Measurements from ENCODE around the gene LARGE1. TPM values are rescaled to one million over a fixed set of nuclear protein-coding genes. Genes with fewer than 3 reads are reported as not detected.

LARGE1 gene
- total and polyA plus RNA-seq, 2 of the 13 experiments (the other 11 are each of a cell fraction or from before 2014, with no cell fraction given) = 8.4 to 11.0 TPM

GRCh38 chr22:33931406-33931805 is 11.1 kb upstream of the LARGE1 start:
- BruUV-seq (replicated peaks) = no TSS peak
- TF ChIP-seq SOX5 (CRISPR knock-in tag; IDR thresholded peaks at IDR 0.05; ENCODE audit: borderline replicate concordance) (no peak), AHDC1 (CRISPR knock-in tag; IDR thresholded peaks at IDR 0.05; ENCODE audit: borderline replicate concordance) (no peak), SPEN (CRISPR knock-in tag; IDR thresholded peaks at IDR 0.05; ENCODE audit: low read depth) (no peak), ZNF720 (CRISPR knock-in tag; IDR thresholded peaks at IDR 0.05) (no peak), ZNF616 (CRISPR knock-in tag; IDR thresholded peaks at IDR 0.05; ENCODE audit: low read depth) (no peak)
- POLR2A ChIA-PET = no interaction called here
- Histone ChIP-seq H3K36me3 (replicated peaks in 1 of 2; ENCODE audit: control insufficient read depth in 1 of 2, insufficient read depth in 2 of 2, low read length in 2 of 2) (no peaks in the 10 kb centered on the region), H3K9me3 (ENCODE audit: low read length) (no peaks in the 10 kb centered on the region), H3K9ac (ENCODE audit: insufficient read depth, low read depth, low read length) (no peak overlapping the region), H3K4me3 (replicated peaks in 1 of 3; ENCODE audit: insufficient read depth in 1 of 3, low read depth in 2 of 3, low read length in 3 of 3) (no peak overlapping the region), H3K27me3 (ENCODE audit: control insufficient read depth in 1 of 2, insufficient read depth in 2 of 2, low read length in 2 of 2) (peaks cover 1 to 29% of the 10 kb centered on the region in 2 experiments; a peak in 4 of 5 replicates), H4K20me1 (ENCODE audit: insufficient read depth, low read length) (no peaks in the 10 kb centered on the region), H3K27ac (ENCODE audit: extremely low read length, insufficient read depth, low read length) (no peak overlapping the region), H3K79me2 (ENCODE audit: insufficient read depth, low read length) (no peaks in the 10 kb centered on the region), H3K4me2 (ENCODE audit: low read depth, low read length) (no peak overlapping the region), H3K4me1 (ENCODE audit: insufficient read depth, low read length) (no peaks in the 10 kb centered on the region), H2AFZ (ENCODE audit: low read length) (no peak overlapping the region)
- DNase-seq (ENCODE audit: low spot score) (no peak), FAIRE-seq (no peak), ATAC-seq (no peak)
- intact Hi-C loops (cut with micrococcal nuclease; ENCODE audit: unreplicated experiment) = no loop called here
- in situ Hi-C loops (cut with HindIII; ENCODE audit: extremely low pct_ligation_motif_present, low pct_unique_long_range_greater_than_20kb) = no loop called here
- CTCF ChIA-PET (ENCODE audit: low intra/inter-chr PET ratio, low total read pairs) = no interaction called here
- 5% methylated on average over 1 of the region's 1 CpG for WGBS (ENCODE audit: low lambda C conversion rate)
